Activated T-helper 2 cell treated with anti-CD3 and anti-CD28 coated beads, Interferon-gamma antibody, Interleukin-2, Interleukin-4, amounts not matched to agents 10 μg/mL and 5 μg/mL and 100 μg/mL, durations not matched to agents 14 hours and 24 hours and 36 hours (primary cell): ENCODE measurements around the gene GYS2. TPM values are rescaled to one million over a fixed set of nuclear protein-coding genes. Genes with fewer than 3 reads are reported as not detected.
"Not testable (repeated sequence)": the region's sequence is repeated elsewhere in the genome, so short reads cannot be mapped to it uniquely, and the experiment has no call there.

Source experiments
- DNase-seq: peaks from one replicate; pipeline ENCODE4 v3.0.0; 2021; ENCODE audit warnings: low spot score
- H3K27ac Mint-ChIP-seq: one replicate; pipeline ENCODE4 v1.8.0; 2021; ENCODE audit warnings: mixed read lengths
- H3K27me3 Mint-ChIP-seq: one replicate; pipeline ENCODE4 v1.8.0; 2021; ENCODE audit warnings: low read depth, mixed read lengths
- H3K36me3 Mint-ChIP-seq: one replicate; pipeline ENCODE4 v1.8.0; 2021; ENCODE audit warnings: low read depth, mixed read lengths
- H3K4me1 Mint-ChIP-seq: one replicate; pipeline ENCODE4 v1.8.0; 2021; ENCODE audit warnings: low read depth, mixed read lengths
- H3K4me3 Mint-ChIP-seq: one replicate; pipeline ENCODE4 v1.8.0; 2021; ENCODE audit warnings: low read depth, mild to moderate bottlenecking, moderate library complexity, mixed read lengths
- H3K9me3 Mint-ChIP-seq: one replicate; pipeline ENCODE4 v1.8.0; 2021; ENCODE audit warnings: mixed read lengths
- intact Hi-C: fragments of 100-400 bp; cut with micrococcal nuclease; formaldehyde crosslinking; loops from one replicate; pipeline ENCODE4 v1.15.1; 2023
- total RNA-seq: library from RNA; stranded (reverse); gene quantifications from 2 replicates; pipeline ENCODE4 v1.2.3, GENCODE V29; 2022

GYS2 gene
- total RNA-seq: 0.07 and 0.14 TPM in 2 replicates

GRCh38 chr12:21604245-21605101 lies at the start of gene GYS2:
TSS of gene GYS2 (minus strand) at chr12:21604847. CDS start at chr12:21604592, 255 bp downstream.
- intact Hi-C loops: no loop called here
- no peaks in the 10 kb centered on the region for H3K4me1 Mint-ChIP-seq

GRCh38 chr12:21651821-21652220 lies 47.2 kb upstream of the GYS2 start:
- Mint-ChIP-seq H3K9me3 (no peaks in the 10 kb centered on the region), H3K36me3 (peaks cover 97% of the 10 kb centered on the region), H3K4me3 (no peak overlapping the region), H3K27me3 (no peaks in the 10 kb centered on the region), H3K27ac (no peak overlapping the region), H3K4me1 (peaks cover 71% of the 10 kb centered on the region)
- no peak for DNase-seq
- intact Hi-C loops: no loop called here

More at GRCh38 chr12:21604245-21605101, at the start of gene GYS2:
- no peaks in the 10 kb centered on the region for H3K36me3 Mint-ChIP-seq
- no peak for DNase-seq
- H3K27ac Mint-ChIP-seq: no peak within 1 kb of the TSS
- no peak within 1 kb of the TSS for H3K4me3 Mint-ChIP-seq
- H3K9me3 Mint-ChIP-seq: no peaks in the 10 kb centered on the region
- peaks cover 11% of the 10 kb centered on the region for H3K27me3 Mint-ChIP-seq

- peak overlapping the region; percentile 24 for H3K27ac Mint-ChIP-seq
- intact Hi-C loops: no loop called here
- peaks cover 96% of the 10 kb centered on the region for H3K36me3 Mint-ChIP-seq
- no peak overlapping the region for H3K4me3 Mint-ChIP-seq
- H3K4me1 Mint-ChIP-seq: peaks cover 71% of the 10 kb centered on the region
- H3K27me3 Mint-ChIP-seq: no peaks in the 10 kb centered on the region
- no peak for DNase-seq
- H3K9me3 Mint-ChIP-seq: no peaks in the 10 kb centered on the region
These were observed 46.4 kb upstream of the GYS2 start for GRCh38 chr12:21650997-21651396.

GRCh38 chr12:21649034-21649433 lies 44.4 kb upstream of the GYS2 start:
- intact Hi-C loops: no loop called here
- DNase-seq: no peak
- Mint-ChIP-seq H3K27ac (peak overlapping the region; percentile 30), H3K4me3 (no peak overlapping the region), H3K36me3 (peaks cover 95% of the 10 kb centered on the region), H3K4me1 (peaks cover 69% of the 10 kb centered on the region), H3K27me3 (no peaks in the 10 kb centered on the region), H3K9me3 (no peaks in the 10 kb centered on the region)

- Mint-ChIP-seq H3K27me3 (no peaks in the 10 kb centered on the region), H3K36me3 (peaks cover 96% of the 10 kb centered on the region), H3K9me3 (no peaks in the 10 kb centered on the region), H3K4me3 (no peak overlapping the region), H3K27ac (peak overlapping the region; percentile 8), H3K4me1 (peaks cover 70% of the 10 kb centered on the region)
- DNase-seq: no peak
- intact Hi-C loops: no loop called here
These were observed 43.7 kb upstream of the GYS2 start for GRCh38 chr12:21648378-21648777.

- Mint-ChIP-seq H3K4me3 (no peak overlapping the region), H3K27ac (no peak overlapping the region), H3K36me3 (peaks cover 96% of the 10 kb centered on the region), H3K4me1 (peaks cover 64% of the 10 kb centered on the region), H3K27me3 (no peaks in the 10 kb centered on the region), H3K9me3 (no peaks in the 10 kb centered on the region)
- intact Hi-C loops: no loop called here
- DNase-seq: no peak
These were observed 42.5 kb upstream of the GYS2 start for GRCh38 chr12:21647179-21647578.

GRCh38 chr12:21645041-21645500 lies 40.4 kb upstream of the GYS2 start:
- H3K27me3 Mint-ChIP-seq, H3K27ac Mint-ChIP-seq, intact Hi-C loops, H3K9me3 Mint-ChIP-seq, H3K4me3 Mint-ChIP-seq, DNase-seq: not testable (repeated sequence)
- H3K36me3 Mint-ChIP-seq: peaks cover 94% of the 10 kb centered on the region
- peaks cover 60% of the 10 kb centered on the region for H3K4me1 Mint-ChIP-seq

- DNase-seq: no peak
- intact Hi-C loops: loop anchor here (5.0 kb wide), 1 partner anchor 142 kb away; the partner anchor contains the start of genes GOLT1B and RECQL
- H3K9me3 Mint-ChIP-seq: no peaks in the 10 kb centered on the region
- no peak overlapping the region for H3K27ac Mint-ChIP-seq
- H3K36me3 Mint-ChIP-seq: peaks cover 92% of the 10 kb centered on the region
- H3K4me3 Mint-ChIP-seq: no peak overlapping the region
- H3K4me1 Mint-ChIP-seq: peaks cover 57% of the 10 kb centered on the region
- H3K27me3 Mint-ChIP-seq: no peaks in the 10 kb centered on the region
These were observed 39.9 kb upstream of the GYS2 start for GRCh38 chr12:21644516-21644915.

GRCh38 chr12:21643758-21644157 lies 39.1 kb upstream of the GYS2 start:
- Mint-ChIP-seq H3K36me3 (peaks cover 92% of the 10 kb centered on the region), H3K27ac (peak overlapping the region; percentile 54), H3K4me1 (peaks cover 58% of the 10 kb centered on the region), H3K9me3 (no peaks in the 10 kb centered on the region), H3K27me3 (no peaks in the 10 kb centered on the region), H3K4me3 (no peak overlapping the region)
- no peak for DNase-seq
- intact Hi-C loops: loop anchor here (5.0 kb wide), 1 partner anchor 141 kb away; the partner anchor contains the start of genes GOLT1B and RECQL

GRCh38 chr12:21642707-21643389 lies 38.2 kb upstream of the GYS2 start:
- Mint-ChIP-seq H3K4me3 (no peak overlapping the region), H3K36me3 (peaks cover 92% of the 10 kb centered on the region), H3K27ac (peak overlapping the region; percentile 56), H3K27me3 (no peaks in the 10 kb centered on the region), H3K9me3 (no peaks in the 10 kb centered on the region), H3K4me1 (peaks cover 55% of the 10 kb centered on the region)
- DNase-seq: no peak
- intact Hi-C loops: loop anchor here (5.0 kb wide), 1 partner anchor 141 kb away; the partner anchor contains the start of genes GOLT1B and RECQL

GRCh38 chr12:21638054-21638891 lies 33.6 kb upstream of the GYS2 start:
- Mint-ChIP-seq H3K4me3 (no peak overlapping the region), H3K27ac (no peak overlapping the region), H3K27me3 (no peaks in the 10 kb centered on the region), H3K36me3 (peaks cover 86% of the 10 kb centered on the region), H3K9me3 (no peaks in the 10 kb centered on the region), H3K4me1 (peaks cover 32% of the 10 kb centered on the region)
- intact Hi-C loops: no loop called here
- no peak for DNase-seq

- peaks cover 17% of the 10 kb centered on the region for H3K4me1 Mint-ChIP-seq
- intact Hi-C loops: no loop called here
- peaks cover 81% of the 10 kb centered on the region for H3K36me3 Mint-ChIP-seq
- H3K27me3 Mint-ChIP-seq: no peaks in the 10 kb centered on the region
- DNase-seq: no peak
- no peaks in the 10 kb centered on the region for H3K9me3 Mint-ChIP-seq
- H3K4me3 Mint-ChIP-seq: no peak overlapping the region
- no peak overlapping the region for H3K27ac Mint-ChIP-seq
These were observed 29.6 kb upstream of the GYS2 start for GRCh38 chr12:21634245-21634644.
